HG03469 (cell line): ENCODE data around the gene ATRX.
"Not testable (repeated sequence)": the region's sequence is repeated elsewhere in the genome, so short reads cannot be mapped to it uniquely, and the experiment has no call there.

ENCODE experiments used
- ATAC-seq: cut with Tn5 transposase; IDR thresholded peaks from one replicate; pipeline ENCODE4 v1.9.1; 2021; ENCODE audit warnings: mild to moderate bottlenecking, moderate library complexity, moderate number of reproducible peaks; ENCODE audit not compliant: unreplicated experiment

Gene ATRX

DNA sequence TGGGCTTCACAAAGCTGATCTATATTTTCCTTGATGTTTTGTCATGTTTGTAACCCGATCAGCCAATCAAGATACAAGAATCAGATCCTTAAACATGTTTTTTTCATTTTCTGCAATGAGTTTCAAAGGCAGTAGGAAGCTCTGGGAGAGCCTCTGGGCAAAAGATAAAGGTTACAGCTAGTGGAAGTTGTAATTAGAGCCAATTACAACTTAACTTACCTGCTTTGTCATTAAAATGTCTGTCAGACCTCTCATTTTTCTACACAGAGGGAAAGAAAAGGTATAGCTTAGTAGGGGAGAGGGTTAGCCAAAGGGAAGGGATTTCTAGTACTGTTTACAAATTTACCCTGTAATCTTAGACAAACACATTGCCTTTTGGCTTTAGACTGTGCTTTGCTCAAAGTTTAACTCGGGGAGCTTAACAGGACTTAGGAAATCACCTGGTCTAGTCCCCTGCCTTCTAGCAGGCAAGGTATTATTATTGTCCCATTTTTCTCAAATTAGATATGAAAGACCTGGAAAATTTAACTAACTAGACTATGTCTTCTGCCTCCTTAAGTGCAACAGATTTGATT is 283.0 kb downstream of the ATRX start:
- ATAC-seq, result no peak

- ATAC-seq, result not testable (repeated sequence)
Measured at GRCh38 chrX:77500164-77500563, 285.9 kb downstream of the ATRX start.

DNA sequence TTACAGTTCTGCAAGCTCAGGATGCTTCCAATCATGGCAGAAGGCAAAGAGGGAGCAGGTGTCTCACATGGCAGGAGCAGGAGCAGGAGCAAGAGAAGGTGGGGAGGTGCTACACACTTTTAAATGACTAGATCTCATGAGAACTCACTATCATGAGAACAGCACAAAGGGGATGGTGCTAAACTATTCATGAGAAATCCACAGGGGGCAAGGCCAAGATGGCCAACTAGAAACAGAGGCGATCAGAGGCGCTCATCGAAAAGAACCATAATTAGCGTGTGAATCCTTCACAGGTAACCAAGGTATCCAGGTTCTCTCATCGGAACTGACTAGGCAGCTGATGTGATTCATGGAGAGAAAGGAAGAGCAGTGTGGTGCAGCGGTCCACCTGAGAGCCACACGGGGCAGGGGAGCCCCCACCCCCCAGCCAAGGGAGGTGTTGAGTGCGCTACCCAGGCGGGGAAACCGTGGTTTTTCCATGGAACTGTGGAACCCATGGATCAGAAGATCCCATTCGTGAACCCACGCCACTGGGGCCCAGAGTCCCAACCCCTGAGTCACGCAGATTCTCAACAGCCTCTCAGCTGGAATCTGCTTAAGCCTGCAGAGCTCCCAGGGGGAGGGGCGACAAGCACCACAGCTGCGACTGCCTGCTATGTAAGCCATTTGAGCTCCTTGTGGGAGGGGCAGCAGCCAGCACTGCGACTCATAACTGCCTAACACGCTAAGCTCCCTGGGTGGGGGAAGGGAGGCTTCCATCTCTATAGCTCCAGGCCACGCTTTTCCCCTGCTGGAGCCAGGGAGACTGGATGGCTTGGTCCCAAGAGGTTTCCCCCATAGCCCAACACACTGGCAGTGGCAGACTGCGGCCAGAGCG is 292.1 kb downstream of the ATRX start:
- no peak for ATAC-seq

DNA sequence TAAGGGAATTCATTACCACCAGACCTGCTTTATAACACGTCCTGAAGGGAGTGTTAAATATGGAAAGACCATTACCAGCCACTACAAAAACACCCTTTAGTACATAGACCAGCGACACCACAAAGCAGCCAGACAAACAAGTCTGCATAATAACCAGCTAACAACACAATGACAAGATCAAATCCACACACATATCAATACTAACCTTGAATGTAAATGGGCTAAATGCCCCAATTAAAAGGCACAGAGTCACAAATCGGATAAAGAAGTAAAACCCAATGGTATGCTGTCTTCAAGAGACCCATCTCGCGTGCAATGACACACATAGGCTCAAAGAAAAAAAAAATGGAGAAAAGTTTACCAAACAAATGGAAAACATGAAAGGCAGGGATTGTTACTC is 302.0 kb downstream of the ATRX start:
- ATAC-seq, result no peak

DNA sequence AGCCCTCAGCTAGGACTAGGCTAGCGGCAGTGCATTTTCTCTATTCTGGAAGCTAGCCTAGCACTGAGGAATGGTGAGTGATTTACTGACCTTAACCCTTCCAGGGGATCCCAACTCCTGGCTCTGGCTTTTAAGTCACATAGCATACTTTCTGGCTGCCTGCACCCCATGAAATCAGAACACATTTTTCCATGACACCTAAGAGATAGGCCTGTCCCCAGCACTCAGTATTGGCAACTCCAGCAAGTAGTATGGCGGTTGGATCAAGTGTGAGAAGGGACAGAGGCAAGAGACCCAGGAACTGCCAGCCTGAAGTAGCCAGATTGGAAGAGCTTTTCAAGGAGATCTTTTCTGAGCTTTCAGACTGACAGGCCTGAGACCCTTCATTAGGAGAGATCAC is 330.6 kb downstream of the ATRX start:
- no peak for ATAC-seq
